ENCODE data around the gene GPX2. TPM values are rescaled to one million over a fixed set of nuclear protein-coding genes. Genes with fewer than 3 reads are reported as not detected.

Gene GPX2
- polyA plus RNA-seq, 3 donors = 0.45 to 0.97 (median 0.59) TPM

Other genes starting within 250 kb of the GPX2 start
- gene PLEKHG3, start 238.3 kb downstream of the GPX2 start, polyA plus RNA-seq (ENCODE audit: insufficient read length in 3 of 3) = 100 to 1,000 TPM in 1 of 3 donors, 10 to 100 TPM in 2; 89.0 to 107 (median 95.4) TPM
- 10 to 100 TPM; 13.6 to 17.4 (median 16.0) TPM for gene SPTB, start 62.8 kb downstream of the GPX2 start, polyA plus RNA-seq (ENCODE audit: insufficient read length in 3 of 3)
- gene CHURC1, start 28.3 kb downstream of the GPX2 start, polyA plus RNA-seq (ENCODE audit: insufficient read length in 3 of 3) = 10 to 100 TPM; 52.7 to 70.9 (median 56.5) TPM
- 10 to 100 TPM; 19.5 to 23.9 (median 20.8) TPM for gene RAB15, start 29.6 kb upstream of the GPX2 start, polyA plus RNA-seq (ENCODE audit: insufficient read length in 3 of 3)
- 10 to 100 TPM; 30.0 to 34.7 (median 33.4) TPM for gene FNTB, start 44.1 kb upstream of the GPX2 start, polyA plus RNA-seq (ENCODE audit: insufficient read length in 3 of 3)
- 10 to 100 TPM; 52.6 to 58.4 (median 53.5) TPM for gene MAX, start 159.8 kb upstream of the GPX2 start, polyA plus RNA-seq (ENCODE audit: insufficient read length in 3 of 3)